Activated naive CD8-positive, alpha-beta T cell (primary cell): Measurements from ENCODE around the gene MRAP2.
"Not testable (repeated sequence)": the region's sequence is repeated elsewhere in the genome, so short reads cannot be mapped to it uniquely, and the experiment has no call there.

Experiments used
- H3K27ac Mint-ChIP-seq: one replicate; pipeline ENCODE4 v1.8.0; 2021; ENCODE audit warnings: mixed read lengths
- H3K27me3 Mint-ChIP-seq: one replicate; pipeline ENCODE4 v1.8.0; 2021; ENCODE audit warnings: mixed read lengths
- H3K36me3 Mint-ChIP-seq: one replicate; pipeline ENCODE4 v1.8.0; 2021; ENCODE audit warnings: mixed read lengths
- H3K4me1 Mint-ChIP-seq: one replicate; pipeline ENCODE4 v1.8.0; 2021; ENCODE audit warnings: low read depth, mixed read lengths
- H3K4me3 Mint-ChIP-seq: one replicate; pipeline ENCODE4 v1.8.0; 2021; ENCODE audit warnings: mild to moderate bottlenecking, mixed read lengths
- H3K9me3 Mint-ChIP-seq: one replicate; pipeline ENCODE4 v1.8.0; 2021; ENCODE audit warnings: low read depth, mixed read lengths

The MRAP2 gene

DNA sequence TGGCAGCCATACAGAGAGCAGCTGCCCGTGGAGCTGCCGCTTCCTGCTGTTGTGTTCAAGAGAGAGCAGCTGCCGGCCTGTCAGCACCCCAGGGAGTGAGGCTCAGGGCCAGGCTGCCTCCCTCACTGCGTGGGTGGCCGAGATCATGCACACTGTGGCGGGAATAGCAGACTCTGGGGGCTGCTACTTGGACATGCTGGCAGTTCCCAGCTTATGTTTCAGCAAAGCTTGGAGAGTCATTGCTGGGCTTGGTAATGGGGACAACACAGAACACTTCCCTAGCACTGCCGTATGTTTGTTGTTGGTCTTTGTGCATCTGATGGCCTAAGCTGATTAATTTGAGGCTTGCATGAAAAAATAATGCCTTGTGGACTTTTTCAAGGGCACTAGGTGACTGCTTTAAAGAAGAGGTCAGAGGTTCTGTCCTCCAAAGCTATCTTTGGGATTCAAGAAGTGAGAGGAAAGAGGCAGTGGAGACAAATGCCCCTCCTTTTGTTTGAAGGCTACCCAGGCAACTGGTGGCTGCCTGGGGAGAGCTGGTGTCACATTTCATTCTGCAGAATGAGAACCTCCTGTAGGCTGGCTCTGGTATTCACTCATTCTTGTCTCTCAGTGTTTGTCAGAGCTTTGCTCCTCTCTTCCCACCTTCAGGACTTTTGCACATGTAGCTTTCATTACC, 18.8 kb downstream of the MRAP2 start:
- Mint-ChIP-seq H3K36me3 (no peaks in the 10 kb centered on the region), H3K9me3 (no peaks in the 10 kb centered on the region), H3K27me3 (peaks cover 5% of the 10 kb centered on the region), H3K4me1 (no peaks in the 10 kb centered on the region), H3K4me3 (no peak overlapping the region), H3K27ac (no peak overlapping the region)

DNA sequence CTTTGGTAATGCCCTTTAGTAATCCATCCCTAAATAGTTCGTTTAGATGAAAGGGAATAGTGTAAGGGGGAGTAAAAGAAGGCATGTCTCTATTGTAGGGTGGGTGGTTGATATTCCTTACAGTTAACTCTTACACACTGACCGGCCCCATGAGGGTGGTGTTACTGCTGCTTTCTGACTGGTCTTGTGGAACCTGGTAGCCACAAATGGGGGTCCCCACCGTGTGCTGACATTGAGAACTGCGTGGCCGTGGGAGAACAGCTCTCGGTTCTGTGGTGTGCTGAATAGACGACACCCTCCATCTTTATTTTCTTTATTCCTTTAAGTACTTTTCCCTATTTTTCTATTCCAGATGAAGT, 19.3 kb downstream of the MRAP2 start:
- Mint-ChIP-seq H3K27ac (no peak overlapping the region), H3K9me3 (no peaks in the 10 kb centered on the region), H3K4me3 (no peak overlapping the region), H3K36me3 (no peaks in the 10 kb centered on the region), H3K4me1 (no peaks in the 10 kb centered on the region), H3K27me3 (peaks cover 5% of the 10 kb centered on the region)

DNA sequence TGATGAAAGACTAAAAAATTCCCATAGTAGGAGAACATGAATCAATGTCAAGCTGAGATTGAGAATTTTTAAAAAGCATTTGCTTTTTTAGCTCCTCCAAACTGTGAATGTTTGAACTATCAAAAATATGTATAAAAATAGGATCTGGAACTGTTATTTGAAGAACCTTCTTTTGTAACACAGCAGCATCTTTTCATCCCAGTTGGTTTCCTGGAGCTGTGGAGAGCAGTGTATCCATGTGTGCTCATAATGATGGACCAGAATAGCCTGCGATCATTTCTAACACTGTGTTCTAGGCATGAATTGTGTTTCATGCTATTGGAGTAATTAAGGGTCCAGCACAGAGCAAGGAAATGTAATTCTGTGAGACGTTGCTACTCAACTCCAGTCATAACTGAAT, 22.1 kb downstream of the MRAP2 start:
- no peak overlapping the region for H3K27ac Mint-ChIP-seq
- H3K9me3 Mint-ChIP-seq = no peaks in the 10 kb centered on the region
- no peaks in the 10 kb centered on the region for H3K4me1 Mint-ChIP-seq
- no peaks in the 10 kb centered on the region for H3K27me3 Mint-ChIP-seq
- no peaks in the 10 kb centered on the region for H3K36me3 Mint-ChIP-seq
- no peak overlapping the region for H3K4me3 Mint-ChIP-seq

DNA sequence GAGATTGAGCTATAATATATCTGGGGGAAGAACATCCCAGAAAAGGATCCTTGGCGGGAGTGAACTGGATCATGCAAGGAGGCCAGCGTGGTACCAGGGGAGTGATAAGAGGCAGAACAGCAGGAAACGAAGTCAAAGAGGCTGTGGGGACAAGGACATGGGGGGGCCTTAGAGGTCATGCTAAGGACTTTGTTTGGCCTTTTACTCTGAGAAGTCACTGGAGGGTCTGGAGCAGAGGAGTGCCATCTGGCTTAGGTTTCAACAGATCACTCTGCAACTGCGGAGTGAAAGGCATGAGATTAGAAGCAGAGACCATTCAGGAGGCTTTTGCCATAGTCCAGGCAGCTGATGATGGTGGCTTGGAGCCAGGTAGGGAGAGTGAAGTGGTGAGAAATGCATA, 24.3 kb downstream of the MRAP2 start:
- H3K36me3 Mint-ChIP-seq = no peaks in the 10 kb centered on the region
- H3K4me1 Mint-ChIP-seq = no peaks in the 10 kb centered on the region

DNA sequence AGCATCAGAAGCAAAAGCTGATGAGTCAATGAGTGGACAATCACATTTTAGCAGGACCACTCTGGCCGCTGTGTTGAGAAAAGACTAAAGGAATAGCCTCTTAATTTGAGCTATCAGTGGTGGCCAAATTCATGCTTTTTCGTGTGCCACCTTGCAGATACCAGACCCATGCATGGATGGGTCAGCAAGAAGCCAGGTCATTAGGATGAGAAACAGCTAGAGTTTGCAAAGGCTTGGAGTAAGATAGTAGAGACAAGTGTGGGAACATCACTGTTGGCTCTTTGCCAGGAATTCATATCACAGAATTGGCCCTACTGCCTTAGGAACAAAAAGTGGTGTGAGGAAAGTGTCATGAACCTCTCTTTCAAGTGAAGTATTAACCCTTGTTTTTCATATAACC, 25.5 kb downstream of the MRAP2 start:
- Mint-ChIP-seq H3K27ac (no peak overlapping the region), H3K4me1 (no peaks in the 10 kb centered on the region), H3K9me3 (no peaks in the 10 kb centered on the region), H3K4me3 (no peak overlapping the region), H3K27me3 (no peaks in the 10 kb centered on the region), H3K36me3 (no peaks in the 10 kb centered on the region)

More for the DNA sequence above, 24.3 kb downstream of the MRAP2 start:
- Mint-ChIP-seq H3K27me3 (no peaks in the 10 kb centered on the region), H3K4me3 (no peak overlapping the region), H3K9me3 (no peaks in the 10 kb centered on the region), H3K27ac (no peak overlapping the region)

DNA sequence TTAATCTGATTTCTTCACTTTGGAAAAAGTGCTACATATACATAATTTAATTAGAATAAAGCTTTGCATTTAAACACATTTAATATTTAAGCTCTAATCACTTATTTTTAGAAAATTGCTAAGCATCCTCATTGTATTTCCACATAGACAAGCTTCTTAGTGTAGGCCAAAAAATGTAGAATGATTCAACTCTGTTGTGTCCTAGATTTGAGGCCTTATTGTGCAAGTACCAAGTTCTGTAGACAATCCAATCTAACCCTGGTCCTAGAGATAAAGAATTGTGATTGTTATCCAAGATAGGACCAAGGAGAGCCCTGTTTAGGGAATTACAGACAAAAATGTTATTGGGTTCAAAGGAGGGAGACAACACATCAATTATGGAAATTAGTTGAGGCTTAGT, 27.6 kb downstream of the MRAP2 start:
- no peaks in the 10 kb centered on the region for H3K27me3 Mint-ChIP-seq
- H3K4me3 Mint-ChIP-seq = no peak overlapping the region
- no peaks in the 10 kb centered on the region for H3K9me3 Mint-ChIP-seq
- no peaks in the 10 kb centered on the region for H3K36me3 Mint-ChIP-seq
- no peaks in the 10 kb centered on the region for H3K4me1 Mint-ChIP-seq
- no peak overlapping the region for H3K27ac Mint-ChIP-seq

DNA sequence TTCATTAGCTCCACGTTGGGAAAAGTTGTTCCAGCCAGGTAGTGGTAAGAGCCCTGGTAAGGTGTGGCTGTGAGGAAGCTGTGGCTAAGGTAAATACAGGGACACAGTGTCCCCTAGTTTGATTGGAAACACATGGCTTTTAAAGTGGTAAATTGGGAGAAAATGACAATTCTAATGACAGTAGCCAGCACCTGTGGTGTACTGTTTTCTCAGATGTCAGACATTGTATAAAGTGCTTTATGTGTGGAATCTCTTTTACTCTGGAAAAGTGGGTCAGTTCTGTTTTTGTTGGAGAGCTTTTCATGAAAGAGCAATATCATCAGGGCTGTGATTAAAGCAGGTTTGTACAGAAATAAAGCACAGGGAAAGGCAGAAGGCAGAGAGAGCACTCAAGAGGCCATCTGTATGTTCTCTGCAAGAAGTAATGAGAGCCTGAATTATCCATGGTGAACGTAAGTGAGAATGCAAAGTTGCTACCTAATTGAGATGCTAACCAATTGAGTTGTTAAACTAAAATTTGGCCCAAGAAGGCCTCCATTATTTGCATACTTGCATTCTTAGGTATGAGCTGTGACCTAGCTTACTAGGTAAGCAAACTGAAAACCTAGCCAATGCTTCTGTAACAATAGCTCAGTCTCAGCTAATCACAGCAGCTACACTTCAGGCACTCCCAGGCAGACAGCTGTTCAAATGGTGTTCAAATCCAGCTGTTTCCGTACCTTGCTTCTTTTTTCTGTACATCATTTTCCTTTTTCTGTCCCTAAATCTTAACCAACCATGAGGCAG, 28.2 kb downstream of the MRAP2 start:
- Mint-ChIP-seq H3K9me3 (no peaks in the 10 kb centered on the region), H3K4me3 (no peak overlapping the region), H3K27me3 (no peaks in the 10 kb centered on the region), H3K4me1 (no peaks in the 10 kb centered on the region), H3K36me3 (no peaks in the 10 kb centered on the region), H3K27ac (no peak overlapping the region)

DNA sequence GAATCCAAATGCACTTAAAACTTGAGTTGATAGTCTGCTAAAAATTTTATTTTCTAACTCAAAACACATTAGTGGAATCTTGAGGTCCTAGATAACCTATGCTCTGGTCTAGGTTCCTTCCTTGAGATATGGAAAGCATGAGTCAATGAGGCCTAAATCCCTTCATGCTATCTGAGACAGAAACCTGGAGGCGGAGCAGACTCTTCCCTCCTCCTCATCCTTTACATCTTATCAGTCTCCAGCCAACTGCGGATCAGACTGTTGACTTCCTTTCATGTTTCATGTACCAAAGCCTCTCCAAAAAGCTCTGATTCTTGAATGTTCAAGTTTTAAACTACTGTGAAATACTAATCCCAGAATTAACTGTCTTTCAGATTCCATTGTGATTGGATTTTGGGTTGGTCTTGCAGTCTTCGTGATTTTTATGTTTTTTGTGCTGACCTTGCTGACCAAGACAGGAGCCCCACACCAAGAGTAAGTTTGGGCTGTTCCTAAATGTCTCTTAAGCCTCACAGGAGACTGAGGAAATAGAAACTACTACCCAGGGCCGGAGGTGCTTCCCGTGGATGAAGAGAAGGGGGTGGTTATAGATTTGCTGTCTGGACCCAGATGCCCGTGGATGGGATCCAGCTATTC, 29.1 kb downstream of the MRAP2 start:
- H3K4me1 Mint-ChIP-seq = no peaks in the 10 kb centered on the region
- no peak overlapping the region for H3K4me3 Mint-ChIP-seq
- H3K27ac Mint-ChIP-seq = no peak overlapping the region
- H3K9me3 Mint-ChIP-seq = no peaks in the 10 kb centered on the region
- no peaks in the 10 kb centered on the region for H3K36me3 Mint-ChIP-seq
- H3K27me3 Mint-ChIP-seq = no peaks in the 10 kb centered on the region

DNA sequence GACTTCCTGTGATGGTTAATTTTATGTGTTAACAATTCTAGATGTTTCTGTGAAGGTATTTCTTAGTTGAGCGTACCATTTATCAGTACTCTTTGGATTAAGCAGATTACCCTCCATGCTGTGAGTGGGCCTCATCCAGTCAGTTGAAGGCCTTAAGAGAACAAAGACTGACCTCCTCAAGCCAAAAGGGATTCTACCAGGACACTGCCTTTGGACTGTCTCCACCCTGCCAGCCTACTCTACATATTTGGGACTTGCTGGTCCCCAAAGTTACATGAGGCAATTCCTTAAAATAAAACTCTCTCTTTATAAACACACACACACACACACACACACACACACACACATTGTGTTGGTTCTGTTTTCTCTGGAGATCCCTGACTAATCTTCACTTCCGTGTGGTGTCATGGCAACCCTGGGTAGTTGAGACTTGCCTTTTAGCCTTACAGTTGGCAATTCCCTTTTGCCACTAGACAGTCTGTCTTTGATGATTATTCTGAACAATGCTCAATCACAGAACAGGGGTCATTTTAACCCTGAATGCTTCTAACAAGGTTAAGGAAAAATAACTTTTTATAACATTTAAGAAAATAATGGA, 32.2 kb downstream of the MRAP2 start:
- Mint-ChIP-seq H3K4me1 (no peaks in the 10 kb centered on the region), H3K4me3 (no peak overlapping the region), H3K36me3 (no peaks in the 10 kb centered on the region), H3K9me3 (no peaks in the 10 kb centered on the region), H3K27ac (no peak overlapping the region), H3K27me3 (peaks cover 1% of the 10 kb centered on the region)

DNA sequence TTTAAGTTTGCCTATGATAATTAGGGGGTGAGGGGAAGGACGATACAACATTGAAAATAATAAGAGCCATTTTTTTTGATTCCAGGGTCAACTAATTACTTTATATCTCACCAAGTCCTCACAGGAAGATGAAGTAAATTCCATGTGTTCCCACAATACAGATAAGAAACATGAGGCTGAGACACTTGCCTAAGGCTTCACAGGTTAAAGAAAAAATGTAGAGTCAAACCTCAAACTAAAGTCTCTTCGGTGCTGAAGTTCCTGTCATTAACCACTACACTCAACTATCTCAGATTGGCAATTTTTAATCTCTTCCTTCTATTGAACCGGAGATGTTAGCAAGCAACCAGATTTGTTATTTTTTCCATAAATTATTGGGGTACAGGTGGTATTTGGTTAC, 33.0 kb downstream of the MRAP2 start:
- Mint-ChIP-seq H3K27me3 (peaks cover 1% of the 10 kb centered on the region), H3K4me1 (no peaks in the 10 kb centered on the region), H3K4me3 (no peak overlapping the region), H3K27ac (no peak overlapping the region), H3K9me3 (no peaks in the 10 kb centered on the region), H3K36me3 (no peaks in the 10 kb centered on the region)

DNA sequence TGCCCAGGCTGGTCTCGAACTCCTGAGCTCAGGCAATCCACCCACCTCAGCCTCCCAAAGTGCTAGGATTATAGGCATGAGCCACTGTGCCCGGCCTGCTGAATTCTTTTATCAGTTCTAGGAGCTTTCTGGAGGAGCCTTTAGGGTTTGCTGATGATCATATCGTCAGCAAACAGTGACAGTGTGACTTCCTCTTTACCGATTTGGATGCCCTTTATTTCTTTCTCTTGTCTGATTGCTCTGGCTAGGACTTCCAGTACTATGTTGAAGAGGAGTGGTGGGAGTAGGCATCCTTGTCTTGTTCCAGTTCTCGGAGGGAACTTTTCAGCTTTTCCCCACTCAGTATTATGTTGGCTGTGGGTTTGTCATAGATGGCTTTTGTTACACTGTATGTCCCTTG, 35.3 kb downstream of the MRAP2 start:
- H3K4me3 Mint-ChIP-seq = not testable (repeated sequence)

DNA sequence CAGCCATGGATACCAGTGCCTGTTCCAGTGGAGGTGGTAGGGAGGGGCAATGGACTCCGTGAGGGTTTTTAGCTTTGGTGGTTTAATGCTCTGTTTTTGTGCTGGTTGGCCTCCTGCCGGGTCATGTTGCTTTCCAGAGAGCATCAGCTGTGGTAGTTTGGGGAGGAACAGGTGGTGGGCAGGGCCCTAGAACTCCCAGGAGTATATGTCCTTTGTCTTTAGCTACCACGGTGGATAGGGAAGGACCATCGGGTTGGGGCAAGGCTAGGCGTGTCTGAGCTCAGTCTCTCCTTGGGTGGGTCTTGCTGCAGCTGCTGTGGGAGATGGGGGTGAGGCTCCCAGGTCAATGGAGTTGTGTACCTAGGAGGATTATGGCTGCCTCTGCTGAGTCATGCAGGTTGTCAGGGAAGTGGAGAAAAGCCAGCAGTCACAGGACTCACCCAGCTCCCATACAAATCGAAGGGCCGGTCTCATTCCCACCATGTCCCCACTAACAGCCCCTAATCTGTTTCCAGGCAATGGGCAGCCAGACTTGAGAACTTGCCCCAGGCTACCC, 38.9 kb downstream of the MRAP2 start:
- H3K4me1 Mint-ChIP-seq = no peaks in the 10 kb centered on the region
- no peaks in the 10 kb centered on the region for H3K36me3 Mint-ChIP-seq
- peaks cover 7% of the 10 kb centered on the region for H3K27me3 Mint-ChIP-seq
- H3K4me3 Mint-ChIP-seq = no peak overlapping the region
- H3K27ac Mint-ChIP-seq = no peak overlapping the region
- no peaks in the 10 kb centered on the region for H3K9me3 Mint-ChIP-seq

More for the DNA sequence above, 35.3 kb downstream of the MRAP2 start:
- not testable (repeated sequence) for H3K27ac Mint-ChIP-seq, H3K9me3 Mint-ChIP-seq, H3K27me3 Mint-ChIP-seq, H3K36me3 Mint-ChIP-seq, H3K4me1 Mint-ChIP-seq

DNA sequence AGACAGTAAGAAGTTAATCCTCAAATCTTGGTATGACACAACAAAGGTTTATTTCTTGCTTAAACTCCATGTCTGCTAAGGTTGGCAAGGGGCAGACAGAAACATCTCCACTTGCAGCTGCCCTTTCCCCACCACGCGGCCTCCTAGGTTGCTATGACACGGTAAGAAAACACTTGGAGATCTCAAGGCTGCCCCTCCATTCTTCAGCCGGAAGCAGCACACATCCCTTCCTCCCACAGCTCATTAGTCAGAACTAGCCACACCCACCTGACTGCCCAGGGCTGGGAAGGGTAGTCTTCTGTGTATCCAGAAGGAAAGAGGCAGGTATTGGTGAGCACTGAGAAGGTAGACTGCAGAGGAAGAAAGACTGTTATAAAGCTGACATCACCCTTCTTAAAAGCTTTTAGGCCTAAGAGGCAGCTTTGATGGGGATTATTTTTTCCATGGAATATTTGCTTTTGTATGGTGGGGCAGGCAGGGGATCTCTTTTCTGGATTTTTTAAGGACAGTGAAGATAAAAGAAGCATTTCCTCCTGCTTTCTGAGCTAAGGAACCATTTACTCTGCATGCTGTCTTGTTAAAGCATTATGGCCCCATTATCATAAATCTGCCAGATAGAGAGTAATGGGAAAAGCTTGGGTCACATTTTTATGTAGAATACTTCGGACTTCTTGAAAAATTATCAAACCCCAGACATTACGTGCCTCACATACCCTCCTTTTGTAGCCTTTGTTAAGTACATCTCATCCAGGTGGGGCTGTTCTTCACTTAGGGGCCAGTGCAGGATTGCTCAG, 41.6 kb downstream of the MRAP2 start:
- Mint-ChIP-seq H3K27me3 (peaks cover 6% of the 10 kb centered on the region), H3K36me3 (no peaks in the 10 kb centered on the region), H3K4me3 (no peak overlapping the region), H3K4me1 (no peaks in the 10 kb centered on the region), H3K9me3 (no peaks in the 10 kb centered on the region), H3K27ac (no peak overlapping the region)

DNA sequence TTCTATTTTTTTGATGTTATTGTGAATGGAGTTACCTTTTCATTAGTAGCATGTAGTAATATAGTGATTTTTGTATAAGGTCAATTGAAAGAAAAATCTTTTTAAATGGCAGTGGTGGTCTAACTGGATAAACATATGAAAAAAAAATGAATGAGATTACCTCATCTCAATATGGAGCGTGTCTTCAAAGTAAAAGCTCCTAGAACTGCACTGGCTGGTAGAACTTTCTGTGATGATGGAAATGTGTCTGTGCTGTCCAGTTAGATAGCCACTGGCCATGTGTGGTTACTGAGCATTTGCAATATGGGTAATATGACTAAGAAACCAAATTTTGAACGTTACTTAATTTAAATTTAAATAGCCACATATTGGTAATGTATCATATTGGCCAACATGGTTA, 44.1 kb downstream of the MRAP2 start:
- Mint-ChIP-seq H3K27ac (no peak overlapping the region), H3K9me3 (no peaks in the 10 kb centered on the region), H3K4me3 (no peak overlapping the region), H3K36me3 (no peaks in the 10 kb centered on the region), H3K27me3 (peaks cover 6% of the 10 kb centered on the region), H3K4me1 (no peaks in the 10 kb centered on the region)
